Measurements from ENCODE around the gene ATP4B. TPM values are rescaled to one million over a fixed set of nuclear protein-coding genes. Genes with fewer than 3 reads are reported as not detected.

Gene ATP4B
- total RNA-seq, 1 donor: not detected

- H3K9me3 ChIP-seq (ENCODE audit: low read depth, low read length): no peaks in the 10 kb centered on the region
- no peak for TF ChIP-seq CTCF (IDR thresholded peaks at IDR 0.05; ENCODE audit: extremely low read depth, low read depth, low read length)
- H3K27ac ChIP-seq (ENCODE audit: low read depth, low read length): no peak overlapping the region
- no peaks in the 10 kb centered on the region for H3K36me3 ChIP-seq (ENCODE audit: insufficient read depth, low read length)
- no peaks in the 10 kb centered on the region for H3K79me2 ChIP-seq (ENCODE audit: insufficient read depth, low read length)
- H3K4me1 ChIP-seq (ENCODE audit: insufficient read depth, low read length): no peaks in the 10 kb centered on the region
- peak; percentile 26 for DNase-seq (ENCODE audit: insufficient read length, low spot score, missing footprints)
- H3K4me3 ChIP-seq (ENCODE audit: insufficient read depth, low read length): no peak overlapping the region
- no peaks in the 10 kb centered on the region for H4K20me1 ChIP-seq (ENCODE audit: insufficient read depth, low read length)
- no peaks in the 10 kb centered on the region for H3K27me3 ChIP-seq (ENCODE audit: insufficient read depth, low read length)
- no peak overlapping the region for H2AFZ ChIP-seq (ENCODE audit: low read length)
- H3K4me2 ChIP-seq (ENCODE audit: insufficient read depth, low read length): no peak overlapping the region
Observed at GRCh38 chr13:113670541-113670940, 12.5 kb upstream of the ATP4B start.

- no peaks in the 10 kb centered on the region for H3K27me3 ChIP-seq (ENCODE audit: insufficient read depth, low read length)
- H4K20me1 ChIP-seq (ENCODE audit: insufficient read depth, low read length): no peaks in the 10 kb centered on the region
- H3K36me3 ChIP-seq (ENCODE audit: insufficient read depth, low read length): no peaks in the 10 kb centered on the region
- no peaks in the 10 kb centered on the region for H3K9me3 ChIP-seq (ENCODE audit: low read depth, low read length)
- H2AFZ ChIP-seq (ENCODE audit: low read length): no peak overlapping the region
- no peak overlapping the region for H3K4me3 ChIP-seq (ENCODE audit: insufficient read depth, low read length)
- TF ChIP-seq CTCF (IDR thresholded peaks at IDR 0.05; ENCODE audit: extremely low read depth, low read depth, low read length): no peak
- no peak overlapping the region for H3K4me2 ChIP-seq (ENCODE audit: insufficient read depth, low read length)
- DNase-seq (ENCODE audit: insufficient read length, low spot score, missing footprints): no peak
- H3K79me2 ChIP-seq (ENCODE audit: insufficient read depth, low read length): no peaks in the 10 kb centered on the region
- no peaks in the 10 kb centered on the region for H3K4me1 ChIP-seq (ENCODE audit: insufficient read depth, low read length)
- H3K27ac ChIP-seq (ENCODE audit: low read depth, low read length): no peak overlapping the region
Observed at GRCh38 chr13:113669755-113670341, 11.8 kb upstream of the ATP4B start.

GRCh38 chr13:113669231-113669754 lies 11.3 kb upstream of the ATP4B start:
- peak; percentile 78 for DNase-seq (ENCODE audit: insufficient read length, low spot score, missing footprints)
- no peak for TF ChIP-seq CTCF (IDR thresholded peaks at IDR 0.05; ENCODE audit: extremely low read depth, low read depth, low read length)
- no peaks in the 10 kb centered on the region for H3K4me1 ChIP-seq (ENCODE audit: insufficient read depth, low read length)
- peaks cover 4% of the 10 kb centered on the region for H3K27me3 ChIP-seq (ENCODE audit: insufficient read depth, low read length)
- H4K20me1 ChIP-seq (ENCODE audit: insufficient read depth, low read length): no peaks in the 10 kb centered on the region
- H3K36me3 ChIP-seq (ENCODE audit: insufficient read depth, low read length): no peaks in the 10 kb centered on the region
- no peaks in the 10 kb centered on the region for H3K79me2 ChIP-seq (ENCODE audit: insufficient read depth, low read length)
- H3K9me3 ChIP-seq (ENCODE audit: low read depth, low read length): no peaks in the 10 kb centered on the region
- H2AFZ ChIP-seq (ENCODE audit: low read length): no peak overlapping the region
- H3K4me2 ChIP-seq (ENCODE audit: insufficient read depth, low read length): no peak overlapping the region
- H3K4me3 ChIP-seq (ENCODE audit: insufficient read depth, low read length): no peak overlapping the region
- H3K27ac ChIP-seq (ENCODE audit: low read depth, low read length): no peak overlapping the region

GRCh38 chr13:113668491-113668971 lies 10.5 kb upstream of the ATP4B start:
- peak; percentile 43 for DNase-seq (ENCODE audit: insufficient read length, low spot score, missing footprints)
- Histone ChIP-seq H2AFZ (ENCODE audit: low read length) (no peak overlapping the region), H3K4me2 (ENCODE audit: insufficient read depth, low read length) (no peak overlapping the region), H3K4me1 (ENCODE audit: insufficient read depth, low read length) (no peaks in the 10 kb centered on the region), H3K4me3 (ENCODE audit: insufficient read depth, low read length) (no peak overlapping the region), H3K79me2 (ENCODE audit: insufficient read depth, low read length) (no peaks in the 10 kb centered on the region), H4K20me1 (ENCODE audit: insufficient read depth, low read length) (no peaks in the 10 kb centered on the region), H3K27me3 (ENCODE audit: insufficient read depth, low read length) (peaks cover 8% of the 10 kb centered on the region), H3K9me3 (ENCODE audit: low read depth, low read length) (no peaks in the 10 kb centered on the region), H3K36me3 (ENCODE audit: insufficient read depth, low read length) (no peaks in the 10 kb centered on the region), H3K27ac (ENCODE audit: low read depth, low read length) (no peak overlapping the region)
- TF ChIP-seq CTCF (IDR thresholded peaks at IDR 0.05; ENCODE audit: extremely low read depth, low read depth, low read length): no peak
